Muscle layer of duodenum (tissue), 2 donors: ENCODE data around the gene GPR132.
"Not testable (repeated sequence)": the region's sequence is repeated elsewhere in the genome, so short reads cannot be mapped to it uniquely, and the experiment has no call there.

ENCODE experiments used
- H3K27ac ChIP-seq: one replicate; pipeline ENCODE4 v1.7.0; 2013; ENCODE audit warnings: mild to moderate bottlenecking, low read length
- H3K27me3 ChIP-seq: one replicate; pipeline ENCODE4 v1.7.0; 2013; ENCODE audit warnings: low read depth, mild to moderate bottlenecking, control low read depth, low read length
- H3K36me3 ChIP-seq, 2 donors: one replicate each; pipeline ENCODE4 v1.7.0; 2013; ENCODE audit warnings: low read length in 2 of 2, control low read depth in 1 of 2, mild to moderate bottlenecking in 1 of 2; ENCODE audit not compliant: insufficient read depth in 2 of 2, control insufficient read depth in 1 of 2
- H3K4me1 ChIP-seq, 2 donors: one replicate each; pipeline ENCODE4 v1.7.0; 2013; ENCODE audit warnings: low read length in 2 of 2, mild to moderate bottlenecking in 2 of 2, control low read depth in 1 of 2, moderate library complexity in 1 of 2; ENCODE audit not compliant: insufficient read depth in 2 of 2, control insufficient read depth in 1 of 2
- H3K4me3 ChIP-seq, 2 donors: one replicate each; pipeline ENCODE4 v1.7.0; 2013; ENCODE audit warnings: low read length in 2 of 2, low read depth in 1 of 2, mild to moderate bottlenecking in 1 of 2
- H3K9me3 ChIP-seq, 2 donors: one replicate each; pipeline ENCODE4 v1.7.0; 2013; ENCODE audit warnings: low read length in 2 of 2, control low read depth in 1 of 2, mild to moderate bottlenecking in 1 of 2; ENCODE audit not compliant: control insufficient read depth in 1 of 2
- donor health status: healthy.

GPR132 gene

GRCh38 chr14:105045710-105046326 is 19.4 kb downstream of the GPR132 start:
- Histone ChIP-seq H3K27me3 (no peaks in the 10 kb centered on the region), H3K9me3 (no peaks in the 10 kb centered on the region), H3K36me3 (no peaks in the 10 kb centered on the region), H3K4me3 (no peak overlapping the region), H3K27ac (no peak overlapping the region), H3K4me1 (peaks cover 0 to 7% of the 10 kb centered on the region in 2 donors)

GRCh38 chr14:105043641-105044040 is 21.6 kb downstream of the GPR132 start:
- Histone ChIP-seq H3K9me3 (no peaks in the 10 kb centered on the region), H3K4me1 (peaks cover 0 to 10% of the 10 kb centered on the region in 2 donors), H3K4me3 (no peak overlapping the region), H3K36me3 (no peaks in the 10 kb centered on the region), H3K27ac (no peak overlapping the region), H3K27me3 (no peaks in the 10 kb centered on the region)

- H3K27ac ChIP-seq = no peak overlapping the region
- H3K4me3 ChIP-seq = no peak overlapping the region
- no peaks in the 10 kb centered on the region for H3K9me3 ChIP-seq
- H3K36me3 ChIP-seq = no peaks in the 10 kb centered on the region
- H3K27me3 ChIP-seq = no peaks in the 10 kb centered on the region
- peaks cover 0 to 11% of the 10 kb centered on the region in 2 donors for H3K4me1 ChIP-seq
Observed at GRCh38 chr14:105042813-105043212, 22.4 kb downstream of the GPR132 start.

GRCh38 chr14:105041841-105042765 is 23.1 kb downstream of the GPR132 start:
- Histone ChIP-seq H3K27ac (no peak overlapping the region), H3K9me3 (no peaks in the 10 kb centered on the region), H3K36me3 (no peaks in the 10 kb centered on the region), H3K27me3 (no peaks in the 10 kb centered on the region), H3K4me3 (no peak overlapping the region), H3K4me1 (peaks cover 0 to 11% of the 10 kb centered on the region in 2 donors)

GRCh38 chr14:105039458-105040205 is 25.6 kb downstream of the GPR132 start:
- H3K36me3 ChIP-seq = no peaks in the 10 kb centered on the region
- no peak overlapping the region for H3K4me3 ChIP-seq
- no peak overlapping the region for H3K27ac ChIP-seq
- H3K4me1 ChIP-seq = peaks cover 0 to 4% of the 10 kb centered on the region in 2 donors
- no peaks in the 10 kb centered on the region for H3K9me3 ChIP-seq
- no peaks in the 10 kb centered on the region for H3K27me3 ChIP-seq

- not testable (repeated sequence) for H3K4me1 ChIP-seq, H3K9me3 ChIP-seq, H3K27me3 ChIP-seq, H3K27ac ChIP-seq, H3K36me3 ChIP-seq, H3K4me3 ChIP-seq
Observed at GRCh38 chr14:105035616-105036015, 29.6 kb downstream of the GPR132 start.

GRCh38 chr14:105034315-105035039 is 30.8 kb downstream of the GPR132 start:
- peaks cover 0 to 10% of the 10 kb centered on the region in 2 donors for H3K4me1 ChIP-seq
- H3K4me3 ChIP-seq = no peak overlapping the region
- peaks cover 10% of the 10 kb centered on the region for H3K27me3 ChIP-seq
- H3K27ac ChIP-seq = no peak overlapping the region
- H3K36me3 ChIP-seq = no peaks in the 10 kb centered on the region
- H3K9me3 ChIP-seq = no peaks in the 10 kb centered on the region

GRCh38 chr14:105033412-105033900 is 31.8 kb downstream of the GPR132 start:
- not testable (repeated sequence) for H3K4me1 ChIP-seq, H3K9me3 ChIP-seq, H3K27me3 ChIP-seq, H3K27ac ChIP-seq, H3K36me3 ChIP-seq
- H3K4me3 ChIP-seq = peak overlapping the region; percentile 38 to 43

GRCh38 chr14:105032451-105032901 is 32.8 kb downstream of the GPR132 start:
- H3K4me3 ChIP-seq, H3K27ac ChIP-seq: not testable (repeated sequence)

GRCh38 chr14:105030836-105031396 is 34.3 kb downstream of the GPR132 start:
- Histone ChIP-seq H3K27ac (no peak overlapping the region), H3K4me3 (no peak overlapping the region), H3K9me3 (no peaks in the 10 kb centered on the region), H3K27me3 (peaks cover 10% of the 10 kb centered on the region), H3K36me3 (no peaks in the 10 kb centered on the region), H3K4me1 (peaks cover 0 to 7% of the 10 kb centered on the region in 2 donors)

More at GRCh38 chr14:105032451-105032901, 32.8 kb downstream of the GPR132 start:
- not testable (repeated sequence) for H3K36me3 ChIP-seq, H3K4me1 ChIP-seq, H3K27me3 ChIP-seq, H3K9me3 ChIP-seq
